ENCODE results near the gene DNAJB14. TPM values are rescaled to one million over a fixed set of nuclear protein-coding genes. Genes with fewer than 3 reads are reported as not detected.

Gene DNAJB14
- total and polyA plus RNA-seq, 4 donors, result 15.3 to 90.8 (median 33.3) TPM

DNA sequence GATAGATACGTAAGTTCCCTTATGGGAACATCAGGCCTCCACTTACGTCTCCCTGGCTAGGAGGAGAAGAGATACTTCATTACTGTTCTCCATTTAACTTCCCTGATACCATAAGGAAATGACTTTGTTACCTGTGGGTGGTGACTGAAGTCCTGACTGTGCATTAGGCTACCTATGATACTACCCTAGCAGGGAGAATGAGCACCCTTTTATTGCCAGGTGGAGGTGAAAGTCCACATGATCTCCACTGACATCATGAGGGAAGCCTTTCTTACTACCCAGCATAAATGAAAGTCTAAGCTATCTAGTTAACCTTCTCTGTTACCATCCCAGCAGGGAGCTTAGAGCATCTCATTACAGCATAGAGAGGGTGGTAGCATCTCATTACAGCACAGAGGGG, 27.8 kb downstream of the DNAJB14 start:
- WGBS, 2 donors, result 100% methylated on average over 2 of the region's 2 CpGs
- ATAC-seq (ENCODE audit: insufficient read depth, low FRiP score), result no peak
- Histone ChIP-seq H3K27me3 (ENCODE audit: control insufficient read depth in 3 of 3, insufficient read depth in 3 of 3, low read length in 2 of 3) (no peaks in the 10 kb centered on the region), H3K4me3 (no peak overlapping the region), H3K4me1 (ENCODE audit: control insufficient read depth in 5 of 5, insufficient read depth in 5 of 5, low read length in 5 of 5) (no peaks in the 10 kb centered on the region), H3K9me3 (ENCODE audit: control insufficient read depth in 4 of 4, insufficient read depth in 3 of 4, low read length in 3 of 4) (peaks cover 0 to 4% (median 1%) of the 10 kb centered on the region in 4 donors), H3K27ac (ENCODE audit: low read depth in 1 of 2, low read length in 1 of 2) (no peak overlapping the region), H3K9ac (ENCODE audit: insufficient read depth in 1 of 2, low read length in 2 of 2) (no peak overlapping the region), H3K36me3 (ENCODE audit: control insufficient read depth in 4 of 4, insufficient read depth in 4 of 4, low read length in 4 of 4) (peaks cover 3 to 43% (median 23%) of the 10 kb centered on the region in 4 donors)
- TF ChIP-seq, protein P1, sequence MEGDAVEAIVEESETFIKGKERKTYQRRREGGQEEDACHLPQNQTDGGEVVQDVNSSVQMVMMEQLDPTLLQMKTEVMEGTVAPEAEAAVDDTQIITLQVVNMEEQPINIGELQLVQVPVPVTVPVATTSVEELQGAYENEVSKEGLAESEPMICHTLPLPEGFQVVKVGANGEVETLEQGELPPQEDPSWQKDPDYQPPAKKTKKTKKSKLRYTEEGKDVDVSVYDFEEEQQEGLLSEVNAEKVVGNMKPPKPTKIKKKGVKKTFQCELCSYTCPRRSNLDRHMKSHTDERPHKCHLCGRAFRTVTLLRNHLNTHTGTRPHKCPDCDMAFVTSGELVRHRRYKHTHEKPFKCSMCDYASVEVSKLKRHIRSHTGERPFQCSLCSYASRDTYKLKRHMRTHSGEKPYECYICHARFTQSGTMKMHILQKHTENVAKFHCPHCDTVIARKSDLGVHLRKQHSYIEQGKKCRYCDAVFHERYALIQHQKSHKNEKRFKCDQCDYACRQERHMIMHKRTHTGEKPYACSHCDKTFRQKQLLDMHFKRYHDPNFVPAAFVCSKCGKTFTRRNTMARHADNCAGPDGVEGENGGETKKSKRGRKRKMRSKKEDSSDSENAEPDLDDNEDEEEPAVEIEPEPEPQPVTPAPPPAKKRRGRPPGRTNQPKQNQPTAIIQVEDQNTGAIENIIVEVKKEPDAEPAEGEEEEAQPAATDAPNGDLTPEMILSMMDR (IDR thresholded peaks at IDR 0.05; ENCODE audit: control extremely low read depth, extremely low read depth), result no peak
- no peak for DNase-seq

DNA sequence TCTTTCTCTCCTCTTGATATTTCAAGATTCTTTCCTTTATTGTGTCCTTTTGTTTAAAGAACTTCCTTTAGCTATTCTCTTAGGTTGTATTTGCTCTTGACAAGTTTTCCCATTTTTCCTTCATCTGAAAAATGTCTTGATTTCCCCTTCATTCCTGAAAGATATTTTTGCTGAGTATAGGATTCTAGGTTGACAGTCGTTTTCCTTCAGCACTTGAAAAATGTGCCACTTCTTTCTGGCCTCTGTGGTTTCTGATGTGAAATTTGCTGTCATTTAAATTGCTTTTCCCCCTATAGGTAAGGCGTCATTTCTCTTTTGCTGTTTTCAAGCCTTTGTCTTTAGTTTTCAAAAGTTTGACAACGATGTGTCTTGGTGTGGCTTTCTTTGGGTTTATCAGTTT, 28.8 kb downstream of the DNAJB14 start:
- DNase-seq (no peak), ATAC-seq (ENCODE audit: insufficient read depth, low FRiP score) (no peak)
- TF ChIP-seq, protein P1 (IDR thresholded peaks at IDR 0.05; ENCODE audit: control extremely low read depth, extremely low read depth), result no peak
- no peaks in the 10 kb centered on the region for H3K27me3 ChIP-seq (ENCODE audit: control insufficient read depth in 3 of 3, insufficient read depth in 3 of 3, low read length in 2 of 3)
- no peaks in the 10 kb centered on the region for H3K4me1 ChIP-seq (ENCODE audit: control insufficient read depth in 5 of 5, insufficient read depth in 5 of 5, low read length in 5 of 5)
- no peak overlapping the region for H3K4me3 ChIP-seq
- 97 to 100% methylated on average over 3 of the region's 3 CpGs for WGBS, 2 donors
- no peak overlapping the region for H3K9ac ChIP-seq (ENCODE audit: insufficient read depth in 1 of 2, low read length in 2 of 2)
- peaks cover 3 to 37% (median 19%) of the 10 kb centered on the region in 4 donors for H3K36me3 ChIP-seq (ENCODE audit: control insufficient read depth in 4 of 4, insufficient read depth in 4 of 4, low read length in 4 of 4)
- no peak overlapping the region for H3K27ac ChIP-seq (ENCODE audit: low read depth in 1 of 2, low read length in 1 of 2)
- H3K9me3 ChIP-seq (ENCODE audit: control insufficient read depth in 4 of 4, insufficient read depth in 3 of 4, low read length in 3 of 4), result peaks cover 0 to 4% (median 1%) of the 10 kb centered on the region in 4 donors

DNA sequence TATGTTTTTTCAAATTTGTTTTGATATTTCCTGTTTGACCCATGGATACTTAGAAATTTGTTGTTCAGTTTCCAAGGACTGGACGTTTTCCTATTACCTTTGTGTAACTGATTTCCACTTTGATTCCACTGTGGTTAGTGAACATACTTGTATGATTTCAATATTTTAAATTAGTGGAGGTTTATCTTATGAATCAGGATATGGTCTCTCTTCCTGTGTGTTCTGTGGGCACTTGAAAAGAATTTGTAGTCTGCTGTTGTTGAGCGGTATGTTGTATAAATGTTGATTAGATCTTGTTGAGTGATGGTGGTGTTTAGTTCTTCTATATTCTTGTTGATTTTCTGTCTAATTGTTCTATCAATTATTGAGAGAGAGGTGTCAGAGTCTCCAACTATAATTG, 31.0 kb downstream of the DNAJB14 start:
- Histone ChIP-seq H3K9me3 (ENCODE audit: control insufficient read depth in 4 of 4, insufficient read depth in 3 of 4, low read length in 3 of 4) (peaks cover 0 to 4% (median 1%) of the 10 kb centered on the region in 4 donors), H3K27ac (ENCODE audit: low read depth in 1 of 2, low read length in 1 of 2) (no peak overlapping the region), H3K27me3 (ENCODE audit: control insufficient read depth in 3 of 3, insufficient read depth in 3 of 3, low read length in 2 of 3) (no peaks in the 10 kb centered on the region), H3K4me1 (ENCODE audit: control insufficient read depth in 5 of 5, insufficient read depth in 5 of 5, low read length in 5 of 5) (no peaks in the 10 kb centered on the region), H3K9ac (ENCODE audit: insufficient read depth in 1 of 2, low read length in 2 of 2) (no peak overlapping the region), H3K36me3 (ENCODE audit: control insufficient read depth in 4 of 4, insufficient read depth in 4 of 4, low read length in 4 of 4) (peaks cover 3 to 34% (median 17%) of the 10 kb centered on the region in 4 donors), H3K4me3 (no peak overlapping the region)
- no peak for DNase-seq
- WGBS, 2 donors, result 74 to 83% methylated on average over 2 of the region's 2 CpGs
- TF ChIP-seq, protein P1 (IDR thresholded peaks at IDR 0.05; ENCODE audit: control extremely low read depth, extremely low read depth), result no peak
- ATAC-seq (ENCODE audit: insufficient read depth, low FRiP score), result no peak

DNA sequence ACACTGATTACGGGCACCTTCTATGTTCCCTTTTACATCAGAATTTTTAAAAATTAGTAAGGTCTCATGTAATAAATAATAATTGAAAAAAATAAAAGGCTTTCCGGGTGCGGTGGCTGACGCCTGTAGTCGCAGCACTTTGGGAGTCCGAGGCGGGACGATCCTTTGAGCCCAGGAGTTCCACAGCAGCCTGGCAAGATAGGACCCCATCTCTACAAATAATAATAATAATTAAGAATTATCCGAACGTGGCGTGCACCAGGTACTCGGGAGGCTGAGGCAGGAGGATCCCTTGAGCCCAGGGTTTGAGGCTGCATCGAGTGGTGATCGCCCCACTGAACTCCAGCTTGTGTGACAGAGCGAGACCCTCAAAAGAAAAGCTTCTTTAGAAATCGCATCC, 51.4 kb downstream of the DNAJB14 start:
- ATAC-seq (ENCODE audit: insufficient read depth, low FRiP score) (no peak), DNase-seq (no peak)
- Histone ChIP-seq H3K27me3 (ENCODE audit: control insufficient read depth in 3 of 3, insufficient read depth in 3 of 3, low read length in 2 of 3) (no peaks in the 10 kb centered on the region), H3K9ac (ENCODE audit: insufficient read depth in 1 of 2, low read length in 2 of 2) (peak overlapping the region; percentile 31 to 82), H3K9me3 (ENCODE audit: control insufficient read depth in 4 of 4, insufficient read depth in 3 of 4, low read length in 3 of 4) (no peaks in the 10 kb centered on the region), H3K4me1 (ENCODE audit: control insufficient read depth in 5 of 5, insufficient read depth in 5 of 5, low read length in 5 of 5) (peaks cover 3 to 20% (median 7%) of the 10 kb centered on the region in 5 donors), H3K4me3 (no peak overlapping the region), H3K27ac (ENCODE audit: low read depth in 1 of 2, low read length in 1 of 2) (peak overlapping the region; percentile 41 to 83), H3K36me3 (ENCODE audit: control insufficient read depth in 4 of 4, insufficient read depth in 4 of 4, low read length in 4 of 4) (peaks cover 0 to 7% (median under 1%) of the 10 kb centered on the region in 4 donors)
- 93 to 96% methylated on average over 16 of the region's 16 CpGs for WGBS, 2 donors
- TF ChIP-seq, protein P1 (IDR thresholded peaks at IDR 0.05; ENCODE audit: control extremely low read depth, extremely low read depth), result no peak

Measured in lung (tissue), 12 donors.